Measurements from ENCODE around the gene HPSE. TPM values are rescaled to one million over a fixed set of nuclear protein-coding genes. Genes with fewer than 3 reads are reported as not detected.

HPSE gene
- total and polyA plus RNA-seq, 4 donors = 1.9 to 8.3 (median 5.5) TPM

GRCh38 chr4:83257811-83258210 lies 76.8 kb downstream of the HPSE start:
- 90% methylated on average over 7 of the region's 7 CpGs for WGBS, 2 donors
- H3K27me3 ChIP-seq (ENCODE audit: control insufficient read depth in 3 of 3, insufficient read depth in 3 of 3, low read length in 2 of 3) = no peaks in the 10 kb centered on the region
- no peak for TF ChIP-seq CTCF (IDR thresholded peaks at IDR 0.05; ENCODE audit: control extremely low read depth, extremely low read depth)
- H3K9me3 ChIP-seq (ENCODE audit: control insufficient read depth in 4 of 4, insufficient read depth in 3 of 4, low read length in 3 of 4) = peaks cover 0 to 1% (median 0%) of the 10 kb centered on the region in 4 donors
- no peaks in the 10 kb centered on the region for H3K4me1 ChIP-seq (ENCODE audit: control insufficient read depth in 5 of 5, insufficient read depth in 5 of 5, low read length in 5 of 5)
- H3K36me3 ChIP-seq (ENCODE audit: control insufficient read depth in 4 of 4, insufficient read depth in 4 of 4, low read length in 4 of 4) = peaks cover 0 to 8% (median 0%) of the 10 kb centered on the region in 4 donors
- H3K27ac ChIP-seq (ENCODE audit: low read depth in 1 of 2, low read length in 1 of 2) = no peak overlapping the region
- DNase-seq (no peak), ATAC-seq (ENCODE audit: insufficient read depth, low FRiP score) (no peak)
- no peak overlapping the region for H3K4me3 ChIP-seq
- H3K9ac ChIP-seq (ENCODE audit: insufficient read depth in 1 of 2, low read length in 2 of 2) = no peak overlapping the region

GRCh38 chr4:83255584-83255983 lies 79.1 kb downstream of the HPSE start:
- ATAC-seq (ENCODE audit: insufficient read depth, low FRiP score) = no peak
- DNase-seq = peak in 2 of 3 donors; percentile 56 to 78
- Histone ChIP-seq H3K4me3 (no peak overlapping the region), H3K36me3 (ENCODE audit: control insufficient read depth in 4 of 4, insufficient read depth in 4 of 4, low read length in 4 of 4) (no peaks in the 10 kb centered on the region), H3K27me3 (ENCODE audit: control insufficient read depth in 3 of 3, insufficient read depth in 3 of 3, low read length in 2 of 3) (no peaks in the 10 kb centered on the region), H3K9ac (ENCODE audit: insufficient read depth in 1 of 2, low read length in 2 of 2) (no peak overlapping the region), H3K4me1 (ENCODE audit: control insufficient read depth in 5 of 5, insufficient read depth in 5 of 5, low read length in 5 of 5) (peaks cover 0 to 4% (median 0%) of the 10 kb centered on the region in 5 donors), H3K9me3 (ENCODE audit: control insufficient read depth in 4 of 4, insufficient read depth in 3 of 4, low read length in 3 of 4) (no peaks in the 10 kb centered on the region), H3K27ac (ENCODE audit: low read depth in 1 of 2, low read length in 1 of 2) (no peak overlapping the region)
- no peak for TF ChIP-seq CTCF (IDR thresholded peaks at IDR 0.05; ENCODE audit: control extremely low read depth, extremely low read depth)
- 60 to 74% methylated on average over 1 of the region's 1 CpG for WGBS, 2 donors

GRCh38 chr4:83252782-83253405 lies 81.8 kb downstream of the HPSE start:
- no peak overlapping the region for H3K27ac ChIP-seq (ENCODE audit: low read depth in 1 of 2, low read length in 1 of 2)
- H3K4me3 ChIP-seq = no peak overlapping the region
- TF ChIP-seq CTCF (IDR thresholded peaks at IDR 0.05; ENCODE audit: control extremely low read depth, extremely low read depth) = peak; percentile 42
- H3K9ac ChIP-seq (ENCODE audit: insufficient read depth in 1 of 2, low read length in 2 of 2) = no peak overlapping the region
- DNase-seq (peak; percentile 37 to 63 (median 56)), ATAC-seq (ENCODE audit: insufficient read depth, low FRiP score) (no peak)
- H3K27me3 ChIP-seq (ENCODE audit: control insufficient read depth in 3 of 3, insufficient read depth in 3 of 3, low read length in 2 of 3) = no peaks in the 10 kb centered on the region
- no peaks in the 10 kb centered on the region for H3K9me3 ChIP-seq (ENCODE audit: control insufficient read depth in 4 of 4, insufficient read depth in 3 of 4, low read length in 3 of 4)
- no peaks in the 10 kb centered on the region for H3K36me3 ChIP-seq (ENCODE audit: control insufficient read depth in 4 of 4, insufficient read depth in 4 of 4, low read length in 4 of 4)
- 30 to 32% methylated on average over 7 of the region's 7 CpGs for WGBS, 2 donors
- H3K4me1 ChIP-seq (ENCODE audit: control insufficient read depth in 5 of 5, insufficient read depth in 5 of 5, low read length in 5 of 5) = peaks cover 0 to 4% (median 0%) of the 10 kb centered on the region in 5 donors

- Histone ChIP-seq H3K9me3 (ENCODE audit: control insufficient read depth in 4 of 4, insufficient read depth in 3 of 4, low read length in 3 of 4) (peaks cover 0 to 1% (median 0%) of the 10 kb centered on the region in 4 donors), H3K27me3 (ENCODE audit: control insufficient read depth in 3 of 3, insufficient read depth in 3 of 3, low read length in 2 of 3) (no peaks in the 10 kb centered on the region), H3K27ac (ENCODE audit: low read depth in 1 of 2, low read length in 1 of 2) (no peak overlapping the region), H3K4me3 (no peak overlapping the region), H3K9ac (ENCODE audit: insufficient read depth in 1 of 2, low read length in 2 of 2) (no peak overlapping the region), H3K36me3 (ENCODE audit: control insufficient read depth in 4 of 4, insufficient read depth in 4 of 4, low read length in 4 of 4) (no peaks in the 10 kb centered on the region), H3K4me1 (ENCODE audit: control insufficient read depth in 5 of 5, insufficient read depth in 5 of 5, low read length in 5 of 5) (peaks cover 0 to 4% (median 0%) of the 10 kb centered on the region in 5 donors)
- no peak for ATAC-seq (ENCODE audit: insufficient read depth, low FRiP score)
- TF ChIP-seq CTCF (IDR thresholded peaks at IDR 0.05; ENCODE audit: control extremely low read depth, extremely low read depth) = no peak
- 63 to 85% methylated on average over 2 of the region's 2 CpGs for WGBS, 2 donors
- DNase-seq = no peak
Observed at GRCh38 chr4:83251447-83251830, 83.2 kb downstream of the HPSE start.

Measured in lung (tissue), 12 donors.